Limb (tissue), 2 donors: Measurements from ENCODE around the gene CELF2.

Experiments
- DNase-seq, 2 donors: peaks; one replicate each; pipeline ENCODE4 v3.0.0-alpha.2; 2016; ENCODE audit errors: extremely low spot score in 2 of 2

The CELF2 gene

DNA sequence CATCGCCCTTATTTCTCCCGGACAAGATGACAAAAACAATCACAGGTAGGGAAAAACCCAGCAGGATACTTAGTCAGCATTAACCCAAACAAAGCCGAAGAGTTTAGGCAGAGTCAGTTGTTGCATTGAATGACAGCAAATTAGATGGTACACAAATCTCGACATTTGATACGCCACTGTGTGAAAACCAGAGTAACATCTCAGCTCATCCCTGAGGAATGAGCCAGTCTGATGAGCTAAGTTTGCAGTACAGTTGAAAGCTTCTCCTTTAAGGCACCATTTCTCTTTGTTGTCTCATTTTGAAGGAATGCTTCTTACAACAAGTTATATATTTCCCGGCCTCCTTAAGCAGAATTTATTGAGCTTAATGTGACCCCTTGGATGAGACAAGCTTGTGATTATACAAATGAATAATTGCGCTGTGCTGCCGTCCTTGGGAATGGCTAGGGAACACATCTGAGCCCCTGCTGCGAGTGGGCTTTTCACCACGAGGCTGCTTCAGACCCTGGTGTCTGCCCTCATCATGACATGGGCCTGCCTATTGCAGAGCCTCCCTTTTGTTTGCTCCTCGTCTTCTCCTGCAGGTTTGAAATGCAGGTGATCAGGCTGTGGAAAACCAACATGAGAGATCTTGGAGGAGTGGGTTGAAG lies 137.3 kb downstream of the CELF2 start:
- no peak for DNase-seq

GRCh38 chr10:11156480-11156879 lies 138.8 kb downstream of the CELF2 start:
- DNase-seq, result no peak

DNA sequence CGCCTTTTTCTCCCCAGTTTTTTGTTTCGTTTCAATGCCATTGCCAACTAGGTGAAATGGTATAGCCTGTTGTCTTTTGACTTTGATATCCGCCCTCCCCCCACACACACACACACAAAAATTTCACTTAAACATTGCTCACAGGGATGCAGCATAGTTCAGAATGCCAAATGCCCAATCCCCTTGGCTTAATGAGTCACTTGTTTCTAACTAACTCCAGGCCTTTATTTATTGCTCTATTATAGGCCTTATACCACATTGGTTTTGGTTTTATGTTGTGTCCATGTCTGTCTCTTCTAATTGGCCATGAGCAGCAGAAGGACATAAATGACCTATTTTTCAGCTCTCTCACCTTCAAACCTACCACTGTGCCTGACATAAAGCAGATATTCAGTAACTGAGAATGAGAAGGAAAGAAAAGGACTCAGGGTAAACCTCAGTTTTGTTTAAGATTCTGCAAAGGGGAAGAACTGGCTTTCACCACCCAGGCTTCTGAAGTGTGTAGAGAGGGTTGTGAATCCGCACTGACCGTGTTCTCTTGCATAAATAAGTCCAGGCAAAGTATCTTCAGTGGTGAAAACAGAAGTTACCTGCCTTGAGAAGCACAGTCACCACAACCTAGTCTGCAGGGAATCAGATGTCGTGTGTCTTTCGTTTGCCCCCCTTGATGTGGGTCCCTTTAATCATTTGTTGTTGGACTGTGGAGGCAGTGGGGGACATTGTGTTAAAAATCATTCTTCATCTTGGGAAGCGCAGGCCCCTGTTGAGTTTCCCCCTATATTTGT lies 139.8 kb downstream of the CELF2 start:
- no peak for DNase-seq

GRCh38 chr10:11158080-11158479 lies 140.4 kb downstream of the CELF2 start:
- DNase-seq, result no peak

- DNase-seq, result no peak
Observed at GRCh38 chr10:11159543-11160215, 142.0 kb downstream of the CELF2 start.

DNA sequence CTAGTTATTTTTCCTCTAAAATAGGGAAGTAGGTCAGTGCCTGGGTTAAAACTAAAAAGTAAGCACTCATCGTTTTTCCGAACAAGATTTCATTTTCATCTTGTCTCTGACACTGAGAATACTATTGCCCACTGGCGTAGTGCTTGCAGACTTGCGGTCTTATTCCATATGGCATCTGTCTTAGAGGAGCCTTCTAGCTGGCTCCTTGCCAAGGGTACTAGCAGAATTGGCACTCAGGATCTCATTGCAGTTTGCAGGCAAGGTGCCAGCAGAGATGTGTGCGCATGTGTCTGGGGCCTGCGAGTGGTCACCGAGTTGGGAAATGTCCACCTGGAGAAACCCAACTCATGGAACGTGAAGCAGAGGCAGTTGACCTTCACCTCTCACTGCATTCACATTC lies 143.4 kb downstream of the CELF2 start:
- no peak for DNase-seq

GRCh38 chr10:11161910-11162309 lies 144.2 kb downstream of the CELF2 start:
- DNase-seq, result no peak

GRCh38 chr10:11162828-11163599 lies 145.3 kb downstream of the CELF2 start:
- no peak for DNase-seq

DNA sequence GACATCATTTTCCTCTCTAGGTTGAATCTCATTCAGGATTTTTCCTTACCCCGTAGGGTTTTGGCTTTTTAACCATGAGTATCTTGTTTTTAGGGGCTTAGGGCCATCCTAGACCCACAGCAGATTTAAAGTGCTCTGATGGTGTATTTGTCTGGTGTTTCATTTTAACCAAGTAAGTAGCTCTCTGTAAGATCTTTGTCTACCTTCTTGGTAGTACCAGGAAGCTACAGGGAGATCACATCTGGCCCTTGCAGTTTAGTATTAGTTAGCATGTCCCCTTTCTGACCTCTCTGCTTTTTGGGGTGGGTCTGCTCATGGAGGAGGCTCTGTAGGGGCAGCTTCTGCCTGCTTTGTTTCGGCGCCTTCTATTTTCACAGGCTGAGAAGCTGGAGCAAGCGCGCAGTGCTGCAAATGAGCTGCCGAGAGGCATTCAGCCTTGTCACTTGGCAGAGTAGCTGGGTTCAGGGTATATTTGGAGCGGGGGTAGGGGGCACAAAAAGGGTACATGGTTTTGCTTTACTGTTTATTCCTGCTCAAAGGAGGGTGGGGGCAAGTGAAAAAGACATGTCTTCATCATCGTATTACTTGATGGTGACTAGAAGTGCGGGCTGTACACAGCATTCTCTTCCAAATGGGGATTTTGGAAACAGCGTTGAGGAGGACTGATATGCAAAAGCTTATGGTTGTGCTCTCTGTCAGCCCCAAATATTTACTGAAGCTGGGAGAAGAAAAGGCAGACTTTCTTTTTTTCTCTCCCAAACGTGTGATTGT lies 146.3 kb downstream of the CELF2 start:
- peak in 1 of 2 donors; percentile 61 for DNase-seq

- no peak for DNase-seq
Observed at GRCh38 chr10:11164551-11164802, 146.8 kb downstream of the CELF2 start.

DNA sequence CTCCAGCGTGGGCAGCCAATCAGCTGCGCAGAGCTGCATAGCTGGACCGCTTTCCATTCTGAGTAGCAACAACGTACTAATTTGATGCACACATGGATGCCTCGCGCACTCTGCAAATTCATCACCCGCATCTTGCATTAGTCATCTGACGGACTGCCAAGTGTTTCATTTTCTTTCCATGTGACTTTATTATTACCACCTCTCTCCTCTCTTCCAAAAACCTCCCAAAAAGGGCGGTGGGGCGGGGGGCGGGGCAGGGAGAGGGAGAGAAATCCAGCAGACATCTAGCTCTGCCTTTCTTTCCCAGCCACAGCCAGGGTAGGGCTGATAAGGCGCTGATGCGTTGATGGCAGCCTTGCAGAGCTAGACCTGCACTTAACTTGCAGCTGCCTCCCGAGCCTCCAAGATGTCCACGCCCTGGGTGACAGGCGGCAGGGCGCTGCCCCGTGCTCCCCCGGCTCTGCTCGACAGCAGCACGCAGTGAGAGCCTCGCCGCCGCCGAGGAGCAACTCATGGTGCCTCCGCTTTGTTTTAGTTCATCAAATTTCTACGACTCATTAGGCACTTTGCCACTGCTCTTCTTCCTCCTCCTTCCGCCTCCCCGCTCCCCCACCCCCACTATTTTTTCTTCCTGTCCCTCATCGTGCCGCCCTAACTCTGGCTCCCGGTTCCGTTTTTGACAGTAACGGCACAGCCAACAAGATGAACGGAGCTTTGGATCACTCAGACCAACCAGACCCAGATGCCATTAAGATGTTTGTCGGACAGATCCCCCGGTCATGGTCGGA lies 147.3 kb downstream of the CELF2 start:
- peak; percentile 76 to 78 for DNase-seq

GRCh38 chr10:11165591-11166543 lies 148.2 kb downstream of the CELF2 start:
- DNase-seq, result peak in 1 of 2 donors; percentile 73

- no peak for DNase-seq
Observed at GRCh38 chr10:11166550-11166949, 148.9 kb downstream of the CELF2 start.

GRCh38 chr10:11167233-11167966 lies 149.7 kb downstream of the CELF2 start:
- no peak for DNase-seq

DNA sequence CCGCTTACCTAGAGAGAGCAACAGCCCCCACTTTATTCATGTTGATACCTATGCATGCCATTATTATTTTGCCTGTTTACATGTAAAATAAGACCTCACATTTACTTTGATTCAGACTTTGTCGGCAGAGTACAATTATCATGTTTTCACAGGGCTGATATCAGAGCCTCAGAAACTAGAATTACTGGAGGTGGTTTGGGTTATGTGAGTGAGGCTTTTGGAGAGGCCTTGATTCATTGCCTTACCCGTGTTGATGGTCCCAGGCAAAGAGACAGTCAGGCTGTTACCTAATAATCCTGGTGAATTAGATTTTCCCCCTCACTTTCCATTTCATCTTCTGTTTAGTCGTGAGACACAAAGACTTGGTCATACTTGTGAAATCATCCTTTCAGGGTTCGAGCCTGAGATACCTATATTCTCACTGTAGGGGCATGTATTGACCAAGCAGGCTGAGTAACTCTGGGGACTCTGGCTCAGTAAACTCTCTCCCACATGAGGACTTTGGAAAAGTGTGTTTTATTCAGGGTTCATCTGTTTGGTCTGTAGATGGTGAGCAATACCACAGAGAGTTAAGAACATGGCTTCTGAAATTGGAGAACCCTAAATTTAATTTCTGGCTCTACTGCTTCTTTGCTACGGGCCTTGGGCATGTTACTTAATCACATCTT lies 150.9 kb downstream of the CELF2 start:
- DNase-seq, result no peak

DNA sequence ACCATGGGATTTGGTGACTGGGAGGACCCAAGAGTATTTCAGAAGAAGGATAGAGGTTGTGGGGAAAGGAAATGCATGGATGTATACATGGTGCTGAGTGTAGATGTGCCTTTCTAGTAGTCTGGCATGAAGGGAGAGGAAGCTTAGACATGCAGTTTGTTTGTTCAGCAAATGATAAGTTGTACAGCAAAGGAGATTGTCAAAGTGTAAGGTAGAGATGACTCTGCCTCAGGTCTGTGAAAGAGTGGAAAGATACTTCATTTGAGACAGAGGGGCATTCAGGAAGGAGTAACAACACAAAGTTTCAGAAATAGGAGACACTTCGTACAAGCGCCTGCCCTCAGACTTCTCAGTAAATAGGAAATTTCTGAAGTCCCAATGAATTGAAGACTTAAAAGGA lies 152.3 kb downstream of the CELF2 start:
- DNase-seq, result no peak

GRCh38 chr10:11170574-11170973 lies 152.9 kb downstream of the CELF2 start:
- DNase-seq, result no peak
